GM12891 (cell line): Measurements from ENCODE around the gene UGT1A8.

ENCODE experiments used
- PAX5 ChIP-seq: IDR thresholded peaks from 2 replicates; pipeline ENCODE4 v1.6.1; 2011; ENCODE audit warnings: low read length, moderate library complexity, mild to moderate bottlenecking; ENCODE audit not compliant: insufficient read depth, severe bottlenecking
- POLR2A ChIP-seq: IDR thresholded peaks from 2 replicates; pipeline ENCODE4 v1.6.1; 2011; ENCODE audit warnings: low read depth, low read length, control low read depth
- POLR2AphosphoS5 ChIP-seq: IDR thresholded peaks from 2 replicates; pipeline ENCODE4 v1.6.1; 2011; ENCODE audit warnings: low read depth, low read length, control low read depth
- TAF1 ChIP-seq: IDR thresholded peaks from 2 replicates; pipeline ENCODE4 v1.6.1; 2011; ENCODE audit warnings: low read depth, low read length, control low read depth

GRCh38 chr2:233689501-233689900, 72.1 kb downstream of the UGT1A8 start:
- TF ChIP-seq POLR2A (no peak), POLR2AphosphoS5 (no peak), TAF1 (no peak), PAX5 (no peak)
